PFSK-1 (cell line): Measurements from ENCODE around the gene PPP2R5B.

Source experiments
- POLR2AphosphoS5 ChIP-seq: IDR thresholded peaks from 2 replicates; pipeline ENCODE4 v1.6.1; 2012; ENCODE audit warnings: low read depth, mild to moderate bottlenecking, control low read depth, low read length, moderate library complexity
- REST ChIP-seq, 2 experiments: IDR thresholded peaks; 2 replicates each; pipeline versions ENCODE4 v1.6.1 to v1.8.0; 2011 to 2012; ENCODE audit warnings: low read depth in 2 of 2, low read length in 2 of 2, control low read depth in 1 of 2, inconsistent platforms in 1 of 2, mild to moderate bottlenecking in 1 of 2, moderate library complexity in 1 of 2; ENCODE audit not compliant: insufficient read depth in 1 of 2
- TAF1 ChIP-seq: IDR thresholded peaks from 2 replicates; pipeline ENCODE4 v1.6.1; 2012; ENCODE audit warnings: low read length, control low read depth, borderline replicate concordance; ENCODE audit not compliant: insufficient read depth

GRCh38 chr11:64888729-64889511 lies 35.6 kb upstream of the PPP2R5B start:
- TF ChIP-seq POLR2AphosphoS5 (no peak), REST (IDR thresholded peaks at IDR 0.05; ENCODE audit: insufficient read depth in 1 of 2, low read depth in 2 of 2, low read length in 2 of 2) (no peak), TAF1 (no peak)
